ENCODE measurements around the gene ELP2. TPM values are rescaled to one million over a fixed set of nuclear protein-coding genes. Genes with fewer than 3 reads are reported as not detected.
A peak's percentile ranks its signal among the peaks of the same experiment; 100 is the strongest.
"Not testable (repeated sequence)": the region's sequence is repeated elsewhere in the genome, so short reads cannot be mapped to it uniquely, and the experiment has no call there.

Gene ELP2, protein sequence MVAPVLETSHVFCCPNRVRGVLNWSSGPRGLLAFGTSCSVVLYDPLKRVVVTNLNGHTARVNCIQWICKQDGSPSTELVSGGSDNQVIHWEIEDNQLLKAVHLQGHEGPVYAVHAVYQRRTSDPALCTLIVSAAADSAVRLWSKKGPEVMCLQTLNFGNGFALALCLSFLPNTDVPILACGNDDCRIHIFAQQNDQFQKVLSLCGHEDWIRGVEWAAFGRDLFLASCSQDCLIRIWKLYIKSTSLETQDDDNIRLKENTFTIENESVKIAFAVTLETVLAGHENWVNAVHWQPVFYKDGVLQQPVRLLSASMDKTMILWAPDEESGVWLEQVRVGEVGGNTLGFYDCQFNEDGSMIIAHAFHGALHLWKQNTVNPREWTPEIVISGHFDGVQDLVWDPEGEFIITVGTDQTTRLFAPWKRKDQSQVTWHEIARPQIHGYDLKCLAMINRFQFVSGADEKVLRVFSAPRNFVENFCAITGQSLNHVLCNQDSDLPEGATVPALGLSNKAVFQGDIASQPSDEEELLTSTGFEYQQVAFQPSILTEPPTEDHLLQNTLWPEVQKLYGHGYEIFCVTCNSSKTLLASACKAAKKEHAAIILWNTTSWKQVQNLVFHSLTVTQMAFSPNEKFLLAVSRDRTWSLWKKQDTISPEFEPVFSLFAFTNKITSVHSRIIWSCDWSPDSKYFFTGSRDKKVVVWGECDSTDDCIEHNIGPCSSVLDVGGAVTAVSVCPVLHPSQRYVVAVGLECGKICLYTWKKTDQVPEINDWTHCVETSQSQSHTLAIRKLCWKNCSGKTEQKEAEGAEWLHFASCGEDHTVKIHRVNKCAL
- total RNA-seq, result 217 TPM

GRCh38 chr18:36129300-36130038, at the start of gene ELP2, which contains the start of gene SLC39A6:
TSS of gene ELP2 (plus strand) at chr18:36129899. CDS start at chr18:36129934, 35 bp downstream.
TSS of gene SLC39A6 (minus strand) at chr18:36129340. CDS start at chr18:36127007, 2,333 bp downstream.
- peak; percentile 95 for DNase-seq

DNA sequence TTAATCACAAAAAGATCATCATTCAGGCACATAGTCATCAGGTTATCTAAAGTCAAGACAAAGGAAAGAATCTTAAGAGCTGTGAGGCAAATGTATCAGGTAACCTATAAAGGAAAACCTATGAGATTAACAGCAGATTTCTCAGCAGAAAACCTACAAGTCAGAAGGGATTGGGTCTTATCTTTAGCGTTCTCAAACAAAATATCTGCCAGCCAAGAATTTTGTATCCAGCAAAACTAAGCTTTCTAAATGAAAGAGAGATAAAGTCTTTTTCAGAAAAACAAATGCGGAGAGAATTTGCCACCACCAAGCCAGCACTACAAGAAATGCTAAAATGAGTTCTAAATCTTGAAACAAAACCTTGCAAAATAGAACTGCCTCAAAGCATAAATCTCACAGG, 48.6 kb upstream of the ELP2 start:
- DNase-seq, result not testable (repeated sequence)

DNA sequence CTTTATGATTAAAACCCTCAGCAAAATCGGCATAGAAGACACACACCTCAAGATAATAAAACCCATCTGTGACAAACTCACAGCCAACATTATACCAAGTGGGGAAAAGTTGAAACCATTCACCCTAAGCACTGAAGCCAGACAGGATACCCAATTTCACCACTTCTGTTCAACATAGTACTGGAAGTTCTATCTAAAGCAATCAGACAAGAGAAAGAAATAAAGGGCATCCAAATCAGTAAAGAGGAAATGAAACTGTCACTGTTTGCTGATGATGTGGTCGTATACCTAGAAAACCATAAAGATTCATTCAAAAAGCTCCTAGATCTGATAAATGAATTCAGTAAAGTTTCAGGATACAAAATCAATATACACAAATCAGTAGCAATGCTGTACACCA, 46.0 kb upstream of the ELP2 start:
- no peak for DNase-seq

GRCh38 chr18:36085195-36085594, 44.5 kb upstream of the ELP2 start:
- no peak for DNase-seq

DNA sequence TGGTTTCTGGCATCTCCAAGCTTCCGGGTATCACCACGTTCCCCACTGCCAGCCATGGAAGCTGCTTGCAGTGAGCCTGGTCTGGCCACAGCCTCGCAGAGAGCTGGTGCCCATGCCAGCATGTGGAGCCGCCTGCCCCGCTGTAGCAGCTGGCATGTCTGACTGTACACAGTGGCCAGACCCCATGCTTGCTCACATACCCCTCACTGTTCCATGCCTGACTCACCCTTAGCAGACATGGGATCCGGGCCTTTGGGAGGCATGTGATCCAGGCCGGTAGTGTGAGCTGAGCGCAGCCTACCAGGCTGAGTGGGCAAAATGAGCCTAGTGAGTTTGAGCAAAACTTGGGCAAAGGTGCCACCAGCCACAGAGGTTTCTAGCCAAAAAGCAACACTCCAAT, 43.5 kb upstream of the ELP2 start:
- no peak for DNase-seq

DNA sequence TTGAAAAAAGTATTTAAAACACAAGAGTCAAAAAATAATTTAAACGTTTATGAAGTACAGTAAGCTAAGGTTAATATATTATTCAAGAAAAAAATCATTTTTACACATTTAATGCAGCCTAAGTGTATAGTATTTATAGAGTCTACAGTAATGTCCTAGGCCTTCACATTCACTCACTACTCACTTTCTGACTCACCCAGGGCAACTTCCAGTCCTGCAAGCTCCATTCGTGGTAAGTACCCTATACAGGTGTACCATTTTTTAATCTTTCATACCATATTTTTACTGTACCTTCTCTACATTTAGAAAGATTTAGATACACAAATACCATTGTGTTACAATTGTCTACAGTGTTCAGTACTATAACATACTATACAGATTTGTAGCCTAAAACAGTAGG, 41.4 kb upstream of the ELP2 start:
- DNase-seq, result no peak

- no peak for DNase-seq
These were observed 40.7 kb upstream of the ELP2 start for GRCh38 chr18:36089001-36089400.

DNA sequence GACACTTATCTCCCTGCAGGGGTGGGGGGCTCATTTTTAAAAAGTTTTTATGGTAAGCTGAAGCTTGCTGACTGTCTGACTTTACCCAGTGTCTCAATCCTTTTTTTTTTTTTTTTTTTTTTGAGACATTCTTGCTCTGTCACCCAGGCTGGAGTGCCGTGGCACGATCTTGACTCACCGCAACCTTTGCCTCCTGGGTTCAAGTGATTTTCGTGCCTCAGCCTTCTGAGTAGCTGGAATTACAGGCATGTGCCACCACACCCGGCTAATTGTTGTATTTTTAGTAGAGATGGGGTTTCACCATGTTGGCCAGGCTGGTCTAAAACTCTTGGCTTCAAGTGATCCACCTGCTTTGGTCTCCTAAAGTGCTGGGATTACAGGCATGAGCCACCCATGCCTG, 37.6 kb upstream of the ELP2 start:
- not testable (repeated sequence) for DNase-seq

- DNase-seq, result no peak
These were observed 35.3 kb upstream of the ELP2 start for GRCh38 chr18:36094431-36094830.

GRCh38 chr18:36095936-36096519, 33.7 kb upstream of the ELP2 start:
- no peak for DNase-seq

GRCh38 chr18:36096955-36097354, 32.7 kb upstream of the ELP2 start:
- no peak for DNase-seq

DNA sequence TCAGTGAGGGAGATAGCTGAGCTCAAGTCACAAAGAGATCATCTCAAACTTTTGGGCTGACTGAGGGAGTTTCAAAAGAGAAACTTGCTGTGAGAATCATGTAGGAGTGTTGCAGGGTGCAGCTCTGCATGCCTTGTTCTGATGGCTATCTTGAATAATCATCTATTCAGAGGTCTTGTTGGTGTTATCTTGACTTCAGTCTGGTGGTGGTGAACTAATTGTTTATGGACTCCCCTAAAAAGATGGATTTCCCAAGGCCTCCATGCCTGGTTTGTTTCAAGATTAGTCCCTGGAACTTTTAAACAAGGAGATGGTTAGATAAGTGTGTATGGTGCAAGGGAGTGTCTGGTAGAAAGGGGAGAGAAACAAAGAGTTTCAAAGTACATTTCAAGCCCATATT, 30.4 kb upstream of the ELP2 start:
- DNase-seq, result no peak

GRCh38 chr18:36101943-36102342, 27.8 kb upstream of the ELP2 start:
- DNase-seq, result no peak

DNA sequence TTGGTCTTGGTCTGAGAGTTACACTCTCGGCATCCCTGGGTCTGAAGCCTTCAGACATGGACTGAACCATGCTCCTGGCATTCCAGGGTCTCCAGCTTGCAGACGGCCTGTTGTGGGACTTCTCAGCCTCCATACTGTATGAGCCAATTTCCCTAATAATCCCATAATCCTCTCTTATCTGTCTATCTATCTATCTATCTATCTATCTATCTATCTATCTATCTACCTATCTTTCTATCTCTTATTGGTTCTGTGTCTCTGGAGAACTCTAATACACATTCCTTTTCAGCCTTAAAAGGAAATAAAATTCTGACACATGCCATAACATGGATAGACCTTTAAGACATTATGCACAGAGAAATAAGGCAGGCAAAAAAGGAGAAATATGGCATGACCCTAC, 24.9 kb upstream of the ELP2 start:
- no peak for DNase-seq

DNA sequence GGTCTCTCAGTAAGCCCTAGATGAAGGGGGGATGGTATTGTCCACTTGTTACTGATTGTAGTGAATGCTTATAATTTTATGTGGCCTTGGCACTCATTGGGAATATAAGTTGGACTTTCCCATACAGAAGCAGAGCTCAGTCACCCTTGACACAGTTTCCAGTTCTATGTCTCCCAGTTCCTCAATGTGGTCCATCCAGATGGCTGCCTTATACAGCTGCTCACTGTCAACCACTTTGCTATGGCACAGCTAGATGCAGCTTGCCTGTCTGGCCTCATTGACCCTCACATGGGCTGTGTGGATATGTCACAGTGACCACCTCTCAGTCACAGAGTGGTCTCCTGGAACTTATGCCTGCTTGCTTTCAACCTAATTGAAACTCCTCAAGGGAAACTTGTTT, 22.2 kb upstream of the ELP2 start:
- no peak for DNase-seq

GRCh38 chr18:36108196-36108595, 21.5 kb upstream of the ELP2 start:
- no peak for DNase-seq

DNA sequence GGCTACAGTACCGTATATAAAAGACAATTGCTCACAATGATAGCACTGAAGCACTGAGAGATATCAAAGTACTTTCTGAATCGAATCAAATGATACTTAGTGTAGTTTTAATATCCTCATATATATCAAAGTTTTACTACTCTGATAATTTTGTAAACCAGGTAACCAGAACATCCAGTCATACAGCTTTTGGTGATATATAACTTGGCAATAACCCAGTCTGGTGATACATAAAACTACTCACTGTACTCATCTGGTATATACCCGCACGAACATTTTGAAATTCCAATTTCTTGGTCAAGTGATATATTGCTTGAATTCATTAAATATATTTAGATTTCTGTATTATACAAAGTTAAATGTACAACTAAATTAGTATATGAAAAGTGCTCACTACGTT, 21.1 kb upstream of the ELP2 start:
- no peak for DNase-seq

- DNase-seq, result no peak
These were observed 20.0 kb upstream of the ELP2 start for GRCh38 chr18:36109737-36110136.

GRCh38 chr18:36112302-36112701, 17.4 kb upstream of the ELP2 start:
- DNase-seq, result no peak

GRCh38 chr18:36114251-36114650, 15.4 kb upstream of the ELP2 start:
- no peak for DNase-seq

DNA sequence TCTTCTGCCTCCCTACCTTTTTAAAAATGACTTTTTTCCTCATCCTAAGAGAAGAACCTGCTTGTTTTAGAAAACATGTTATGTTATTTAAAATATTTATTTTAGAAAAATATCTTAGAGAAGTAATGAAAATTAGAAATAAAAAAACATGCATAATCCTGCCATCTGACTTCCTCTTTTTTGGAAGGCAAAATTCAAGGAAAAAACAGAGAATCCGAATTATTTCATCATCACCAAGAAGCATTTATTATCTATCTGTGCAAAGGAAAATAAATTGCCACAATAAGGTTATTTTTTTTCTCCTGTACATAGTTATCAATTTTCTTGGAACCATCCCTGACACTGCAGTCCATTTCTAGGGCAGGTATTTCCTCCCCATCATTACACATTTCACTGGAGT, 15.0 kb upstream of the ELP2 start:
- DNase-seq, result no peak

DNA sequence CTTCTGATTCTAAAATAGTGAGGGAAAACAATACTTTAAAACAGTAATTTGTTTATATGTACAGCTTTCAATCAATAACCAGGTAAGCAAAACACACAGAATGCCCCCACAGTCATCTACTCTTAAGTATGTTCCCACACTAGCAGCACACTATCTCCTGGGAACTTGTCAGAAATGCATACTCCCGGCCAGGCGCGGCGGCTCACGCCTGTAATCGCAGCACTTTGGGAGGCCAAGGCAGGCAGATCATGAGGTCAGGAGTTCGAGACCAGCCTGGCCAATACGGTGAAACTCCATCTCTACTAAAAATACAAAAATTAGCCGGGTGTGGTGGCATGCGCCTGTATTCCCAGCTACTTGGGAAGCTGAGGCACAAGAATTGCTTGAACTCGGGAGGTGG, 12.9 kb upstream of the ELP2 start:
- not testable (repeated sequence) for DNase-seq

Measured in occipital lobe (tissue), 2 donors.